NCI-H69 (cell line): Measurements from ENCODE around the gene SUN5.

Experiments used
- DNase-seq: peaks from one replicate; lab custom pipeline; 2025; lab: John Stamatoyannopoulos, UW

Gene SUN5

DNA sequence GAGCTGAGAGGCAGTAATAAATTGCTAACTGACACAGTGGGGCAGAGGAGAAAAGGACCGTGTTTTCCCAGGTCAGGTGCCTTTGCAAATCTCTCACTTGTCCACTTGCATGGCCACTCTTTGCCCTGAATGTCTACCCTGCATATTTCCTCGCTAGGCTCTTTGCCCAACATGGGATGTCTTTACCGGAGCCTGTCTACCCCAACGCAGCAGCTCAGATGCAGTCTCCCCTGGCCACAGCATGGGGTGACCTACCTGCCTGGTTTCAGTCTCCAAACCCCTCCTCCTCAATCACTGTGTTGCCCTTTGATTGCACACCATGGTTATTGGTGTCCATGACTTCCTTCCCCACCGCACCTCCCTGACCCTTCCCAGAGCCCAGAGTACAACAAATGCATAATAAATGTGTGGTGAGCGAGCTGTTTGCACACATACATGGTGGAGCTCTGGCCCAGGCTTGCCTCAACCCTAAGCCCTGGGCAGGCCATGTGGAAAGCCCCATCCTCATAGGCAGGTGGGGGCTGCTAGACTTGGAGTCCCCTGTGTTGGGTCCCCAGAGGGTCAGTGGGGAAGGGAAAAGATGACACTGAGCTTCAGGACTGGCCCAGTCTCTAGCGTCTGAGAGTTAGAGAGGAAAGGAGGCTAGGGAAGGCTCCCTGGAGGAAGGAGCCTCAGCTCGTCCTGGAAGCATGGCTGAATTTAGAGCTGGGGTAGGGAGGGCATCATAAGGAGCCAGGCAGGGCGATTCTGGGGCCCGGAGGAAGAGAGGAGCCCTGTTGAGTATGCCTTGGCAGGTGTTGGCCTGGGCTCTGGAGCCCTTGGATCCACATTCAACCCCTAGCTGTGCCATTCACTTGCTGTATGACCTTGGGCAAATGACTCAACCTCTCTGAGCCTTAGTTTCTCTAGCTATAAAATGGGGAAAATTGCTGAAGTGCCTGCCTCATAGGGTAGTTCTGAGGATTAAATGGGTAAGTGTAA lies 22.8 kb upstream of the SUN5 start:
- no peak for DNase-seq

DNA sequence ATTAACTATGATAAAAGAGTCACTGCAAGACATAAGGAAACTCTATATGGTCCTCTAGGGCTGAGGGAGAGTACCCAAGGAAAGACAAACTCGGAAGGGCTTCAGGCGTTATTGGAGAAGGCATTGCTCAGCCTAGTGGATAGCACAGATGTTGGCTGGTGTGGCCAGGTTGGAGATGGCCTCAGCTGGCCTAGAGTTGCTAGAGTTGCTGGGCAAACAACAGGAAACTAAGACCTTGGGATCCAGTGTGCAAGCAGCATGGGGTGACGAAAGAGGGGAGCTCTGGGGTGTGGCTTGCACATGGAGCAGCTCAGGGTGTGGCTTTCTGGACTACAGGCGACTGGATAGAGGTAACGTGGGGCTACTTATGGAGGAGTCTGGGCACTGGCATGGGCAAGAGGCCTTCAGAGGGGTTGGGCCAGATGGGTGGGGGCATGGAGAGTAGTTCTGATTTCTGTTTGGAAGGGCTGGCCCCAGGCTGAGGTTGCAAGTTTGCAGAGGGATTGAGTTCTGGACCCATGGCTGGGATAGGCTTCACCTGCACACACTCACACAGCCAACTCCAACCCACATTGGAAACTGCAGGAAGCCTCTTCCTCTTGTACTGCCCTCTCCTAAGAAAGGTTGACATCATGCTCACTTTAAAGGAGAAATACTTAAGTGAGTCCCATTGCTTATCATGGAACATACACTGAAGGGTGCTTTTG lies 22.0 kb upstream of the SUN5 start:
- no peak for DNase-seq

DNA sequence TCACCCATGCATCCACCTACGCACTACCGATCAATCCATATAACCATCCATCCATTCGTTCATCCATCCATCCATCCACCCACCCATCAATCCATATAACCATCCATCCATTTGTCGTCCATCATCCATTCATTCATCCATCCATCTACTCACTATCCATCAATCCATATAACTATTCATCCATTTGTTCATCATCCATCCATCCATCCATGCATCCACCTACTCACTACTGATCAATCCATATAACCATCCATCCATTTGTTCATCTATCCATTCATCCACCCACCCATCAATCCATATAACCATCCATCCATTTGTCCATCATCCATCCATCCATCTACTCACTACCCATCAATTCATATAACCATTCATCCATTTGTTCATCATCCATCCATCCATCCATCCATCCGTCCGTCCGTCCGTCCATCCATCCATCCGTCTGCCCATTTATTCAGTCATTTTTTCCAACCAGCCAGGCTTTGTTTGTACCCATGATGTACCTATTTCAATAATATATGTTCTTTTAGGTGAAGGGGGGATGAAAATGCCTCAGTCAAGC lies 21.2 kb upstream of the SUN5 start:
- no peak for DNase-seq

DNA sequence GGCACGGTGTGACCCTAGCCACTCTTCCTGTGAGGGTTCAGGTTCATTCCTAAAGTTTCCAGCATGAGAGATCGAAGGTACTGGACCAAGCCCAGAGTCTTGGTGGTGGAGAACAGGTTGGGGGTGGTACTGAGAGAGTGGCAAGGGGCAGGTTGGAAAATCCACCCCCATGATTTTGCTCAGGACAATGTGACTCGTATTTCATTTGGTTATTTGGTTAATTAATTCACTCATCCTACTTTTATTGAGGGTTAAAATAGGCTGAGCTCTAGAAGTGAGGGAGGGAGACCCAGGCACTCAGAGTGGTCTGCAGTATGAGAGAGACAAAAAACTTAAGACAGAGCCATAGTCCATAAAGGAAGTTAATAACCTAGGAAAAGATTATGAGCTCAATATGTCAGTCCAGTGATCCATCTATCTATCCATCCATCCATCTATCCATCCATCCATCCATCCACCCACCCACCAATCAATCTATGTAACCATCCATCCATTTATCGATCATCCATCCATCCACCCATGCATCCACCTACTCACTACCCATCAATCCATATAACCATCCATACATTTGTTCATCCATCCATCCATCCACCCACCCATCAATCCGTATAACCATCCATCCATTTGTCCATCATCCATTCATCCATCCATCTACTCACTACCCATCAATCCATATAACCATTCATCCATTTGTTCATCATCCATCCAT lies 20.5 kb upstream of the SUN5 start:
- no peak for DNase-seq

DNA sequence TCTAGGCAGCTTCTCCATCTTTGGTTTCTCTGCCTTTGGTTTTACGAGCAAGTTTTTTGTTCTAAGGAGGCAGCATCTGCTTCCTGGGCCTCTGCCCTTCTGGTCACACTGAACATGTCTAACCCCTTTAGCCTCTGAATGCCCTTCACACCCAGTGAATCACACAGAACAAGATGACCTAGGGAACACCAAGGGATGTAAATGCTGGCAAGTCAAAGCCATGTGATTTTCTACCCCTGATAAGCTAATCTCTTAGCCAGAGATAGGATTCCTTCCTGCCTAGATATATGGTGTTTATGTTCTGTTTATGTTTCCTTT lies 20.0 kb upstream of the SUN5 start:
- no peak for DNase-seq

DNA sequence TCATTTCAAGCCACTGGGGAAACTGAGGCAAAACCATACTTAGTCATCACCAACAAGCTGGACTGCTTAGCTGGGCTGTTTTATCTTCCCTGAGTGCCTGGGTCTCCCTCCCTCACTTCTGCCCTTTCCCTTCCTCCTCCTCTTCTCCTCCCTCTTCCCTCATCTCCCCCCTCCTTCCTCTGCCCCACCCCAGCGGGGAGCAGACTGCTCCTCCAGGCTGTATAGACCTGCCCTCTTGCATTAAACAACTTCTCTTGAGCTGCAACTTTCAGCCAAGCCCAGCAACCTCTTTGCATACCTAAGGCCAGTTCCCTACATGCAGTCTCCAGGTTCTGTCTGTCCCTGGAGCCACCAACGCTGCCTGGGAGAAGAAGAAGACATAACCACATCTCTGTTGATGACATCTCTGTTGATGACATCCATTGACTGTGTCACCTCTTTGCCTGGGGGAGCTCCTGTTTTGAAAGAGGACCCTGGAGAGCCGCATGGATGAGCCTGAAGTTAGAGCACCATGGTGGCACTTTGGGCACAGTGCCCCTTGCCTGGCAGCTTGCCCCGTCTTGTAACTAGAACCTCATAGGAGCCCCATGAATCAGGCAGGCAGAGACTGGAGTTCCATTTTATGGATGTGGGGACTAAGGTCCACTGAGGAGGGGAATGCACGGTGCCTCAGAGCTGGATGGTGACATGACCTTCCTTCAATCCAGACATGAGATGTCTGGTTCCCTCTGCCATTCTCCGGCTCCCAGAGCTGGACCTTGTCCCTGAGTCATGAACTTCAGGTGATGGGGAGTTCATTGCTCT lies 19.4 kb upstream of the SUN5 start:
- DNase-seq, result no peak

DNA sequence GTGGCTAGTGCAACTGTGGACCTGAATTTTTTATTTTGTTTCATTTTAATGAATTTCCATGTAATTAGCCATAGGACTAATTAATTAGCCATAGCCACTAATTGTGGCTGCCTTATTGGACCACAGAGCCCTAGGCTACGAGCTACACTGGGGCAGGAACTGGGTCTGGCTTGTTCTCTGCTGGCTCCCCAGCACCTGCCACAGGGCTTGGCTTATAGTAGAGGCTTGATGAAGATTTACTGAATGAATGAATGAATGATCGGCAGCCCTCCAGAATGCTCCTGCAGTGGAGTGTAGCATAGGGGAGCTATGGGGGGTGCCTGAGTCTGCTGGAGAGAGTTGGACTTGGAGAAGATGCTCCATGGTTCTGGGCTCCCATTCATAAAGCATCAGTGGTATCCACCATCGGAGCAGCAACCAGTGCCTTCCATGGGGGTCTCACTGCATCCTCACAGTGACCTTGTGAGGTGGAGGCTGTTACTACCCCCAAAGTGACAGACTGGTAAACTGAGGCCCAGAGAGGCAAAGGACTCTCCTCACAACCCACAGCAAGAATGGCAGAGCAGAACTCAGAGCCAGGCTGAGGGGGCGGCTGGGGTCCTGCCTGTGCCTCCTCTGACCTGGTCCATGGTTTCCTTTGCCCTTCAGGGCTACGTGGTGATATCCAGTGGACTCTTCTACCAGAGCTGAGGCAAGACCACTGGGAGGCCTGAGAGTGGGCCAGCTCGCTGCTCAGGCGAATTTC lies 18.6 kb upstream of the SUN5 start:
- DNase-seq, result no peak

DNA sequence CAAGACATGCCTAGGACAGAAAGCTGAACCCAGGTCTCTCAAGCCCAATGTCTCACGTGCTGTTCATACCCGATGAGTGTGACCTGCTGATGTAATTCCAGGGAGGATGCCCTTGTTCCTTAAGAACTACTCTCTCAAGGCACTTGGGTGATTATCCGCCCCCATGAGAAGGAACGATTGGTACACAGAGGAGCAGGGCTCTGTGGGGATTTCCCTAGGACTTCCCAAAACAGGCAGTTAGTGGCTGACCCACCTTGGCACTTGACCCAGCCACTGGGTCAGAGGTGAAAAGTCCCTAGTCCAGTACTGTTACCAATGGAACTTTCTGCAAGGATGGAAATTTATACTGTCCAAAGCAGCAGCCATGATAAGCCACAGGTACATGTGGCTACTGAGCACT lies 18.1 kb upstream of the SUN5 start:
- DNase-seq, result no peak

DNA sequence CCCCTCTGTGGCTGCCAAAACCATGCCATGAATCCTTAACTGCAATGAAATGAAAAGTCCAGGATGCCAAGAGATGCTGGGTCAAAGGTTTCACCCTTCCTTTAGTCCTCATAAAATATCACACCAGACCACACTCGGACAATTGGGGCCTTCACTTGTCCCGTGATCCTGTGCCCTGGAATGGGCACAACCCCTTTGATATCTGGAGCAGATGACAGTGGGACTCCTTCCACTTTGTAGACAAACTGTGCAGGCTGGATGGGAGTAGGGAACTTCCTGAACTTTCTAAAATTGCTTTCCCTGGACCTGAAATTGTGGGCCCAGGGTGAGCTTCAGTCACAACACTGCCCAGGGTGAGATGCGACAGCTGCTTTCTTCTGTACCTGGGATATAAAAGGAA lies 17.6 kb upstream of the SUN5 start:
- DNase-seq, result no peak

DNA sequence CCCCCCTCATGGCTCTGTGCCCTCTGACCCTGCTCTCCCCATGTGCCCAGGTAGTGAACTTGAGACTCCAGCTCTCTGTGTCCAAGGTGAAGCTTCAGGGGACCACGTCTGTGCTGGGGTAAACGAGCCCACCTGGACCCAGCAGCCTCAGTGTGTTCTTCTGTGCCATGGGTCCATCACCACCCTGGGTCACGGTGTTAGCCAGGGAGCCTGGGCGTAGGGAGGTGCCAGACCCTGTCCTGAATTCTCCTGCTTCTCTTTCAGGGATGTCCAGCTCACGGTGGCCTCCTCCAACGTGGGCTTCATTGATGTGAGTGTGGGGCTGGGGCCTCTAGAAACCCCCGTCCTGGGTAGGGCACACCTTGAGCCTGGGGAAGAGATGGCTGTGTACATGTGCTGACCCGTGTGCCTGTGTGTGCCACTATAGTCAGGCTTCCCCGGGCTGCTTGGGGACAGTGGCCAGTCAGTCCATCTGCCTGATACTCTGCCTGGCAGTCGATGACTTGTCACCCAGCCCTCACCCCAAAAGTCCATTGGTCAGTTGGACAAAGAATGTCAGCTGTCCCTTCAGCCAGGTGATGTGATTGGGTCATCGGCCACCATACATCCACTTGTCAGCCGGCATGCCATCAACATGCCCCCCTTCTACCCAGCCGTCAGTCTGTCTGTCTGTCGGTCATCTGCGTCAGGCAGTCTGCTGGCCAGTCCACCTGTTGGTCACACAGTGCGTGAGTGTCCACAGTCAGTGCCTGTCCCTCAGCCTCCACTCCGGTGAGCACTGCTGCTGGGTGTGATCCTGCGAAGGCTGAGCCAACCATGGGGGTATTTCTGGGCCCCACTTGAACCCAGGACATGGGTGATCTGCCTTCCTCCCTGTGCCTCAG lies 16.3 kb upstream of the SUN5 start:
- no peak for DNase-seq

DNA sequence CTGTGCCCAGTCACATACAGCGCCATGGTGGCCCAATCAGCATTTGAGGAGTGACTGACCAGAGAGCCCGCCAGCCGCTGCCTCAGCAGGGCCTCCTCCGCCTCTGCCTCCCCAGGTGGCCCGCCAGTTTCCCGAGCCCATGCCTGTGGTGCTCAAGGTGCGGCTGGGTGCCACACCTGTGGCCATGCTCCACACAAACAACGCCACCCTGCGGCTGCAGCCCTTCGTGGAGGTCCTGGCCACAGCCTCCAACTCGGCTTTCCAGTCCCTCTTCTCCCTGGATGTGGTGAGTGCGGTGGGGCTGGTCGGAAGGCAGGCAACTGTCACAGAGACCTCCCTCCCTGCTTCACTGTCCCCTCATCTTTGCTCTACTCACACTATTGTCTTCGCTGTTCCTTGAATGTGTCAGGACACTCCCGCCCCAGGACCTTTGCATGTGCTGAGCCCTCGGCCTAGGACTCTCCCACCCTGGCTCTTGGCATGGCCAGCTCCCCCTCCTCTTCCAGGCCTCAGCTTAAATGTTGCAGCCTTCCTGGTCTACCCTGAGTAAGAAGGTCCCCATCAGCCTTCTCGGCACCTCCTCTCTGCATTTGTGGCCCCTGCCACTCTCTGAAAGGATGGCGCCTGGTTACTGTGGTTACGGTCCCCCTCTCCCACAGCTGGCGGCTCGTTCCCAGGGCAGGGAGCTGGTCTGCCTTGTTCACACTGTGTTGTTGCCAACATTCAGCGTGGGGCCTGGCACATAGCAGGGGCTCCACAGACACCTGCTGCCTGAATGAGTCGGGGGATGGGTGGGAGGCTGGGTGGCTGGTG lies 15.4 kb upstream of the SUN5 start:
- DNase-seq, result no peak

DNA sequence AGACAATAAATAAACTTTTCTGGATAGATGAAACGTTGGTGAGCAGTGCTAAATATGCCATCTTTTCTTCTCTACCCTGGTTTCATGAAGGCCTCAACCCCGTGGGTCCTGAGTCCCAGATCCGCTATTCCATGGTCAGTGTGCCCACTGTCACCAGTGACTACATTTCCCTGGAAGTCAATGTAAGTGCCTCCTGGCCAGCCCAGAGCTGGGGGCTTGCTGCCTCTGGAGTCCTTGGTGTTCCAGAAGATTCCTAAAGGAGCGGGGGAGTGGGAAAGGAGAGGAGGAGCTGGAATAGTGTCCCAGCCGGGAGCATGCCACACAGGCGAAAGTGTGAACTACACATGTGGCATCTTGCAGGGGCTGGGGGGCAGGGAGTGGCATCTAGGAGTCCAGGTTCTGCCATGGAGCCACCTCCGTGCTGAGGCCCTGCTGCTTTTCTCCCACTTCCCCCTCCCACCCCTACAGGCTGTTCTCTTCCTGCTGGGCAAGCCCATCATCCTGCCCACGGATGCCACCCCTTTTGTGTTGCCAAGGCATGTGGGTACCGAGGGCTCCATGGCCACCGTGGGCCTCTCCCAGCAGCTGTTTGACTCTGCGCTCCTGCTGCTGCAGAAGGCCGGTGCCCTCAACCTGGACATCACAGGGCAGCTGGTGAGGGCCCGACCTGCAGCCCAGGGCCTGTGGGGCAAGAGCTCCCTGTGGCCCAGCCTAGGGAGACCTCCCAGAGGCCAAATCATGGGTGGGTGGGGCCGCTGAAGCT lies 14.1 kb upstream of the SUN5 start:
- no peak for DNase-seq

DNA sequence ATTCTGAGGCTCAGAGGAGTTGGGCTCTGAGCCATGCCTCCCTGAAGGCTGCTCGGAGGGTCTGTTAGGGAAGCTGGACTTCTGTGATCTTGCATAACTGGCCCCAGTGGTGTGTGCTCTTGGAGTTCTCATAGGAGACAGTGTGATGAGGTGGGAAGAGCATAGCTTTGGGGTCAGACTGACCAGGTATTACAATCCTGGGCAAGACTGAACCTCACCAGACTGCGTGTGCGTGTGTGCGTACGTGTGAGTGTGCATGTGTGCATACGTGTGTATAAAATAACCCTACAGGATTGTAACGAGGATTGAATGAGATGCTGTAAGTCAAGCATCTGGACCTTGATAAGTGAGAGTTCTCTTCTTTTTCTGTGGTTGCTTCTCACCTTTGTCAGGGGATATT lies 13.3 kb upstream of the SUN5 start:
- DNase-seq, result no peak

DNA sequence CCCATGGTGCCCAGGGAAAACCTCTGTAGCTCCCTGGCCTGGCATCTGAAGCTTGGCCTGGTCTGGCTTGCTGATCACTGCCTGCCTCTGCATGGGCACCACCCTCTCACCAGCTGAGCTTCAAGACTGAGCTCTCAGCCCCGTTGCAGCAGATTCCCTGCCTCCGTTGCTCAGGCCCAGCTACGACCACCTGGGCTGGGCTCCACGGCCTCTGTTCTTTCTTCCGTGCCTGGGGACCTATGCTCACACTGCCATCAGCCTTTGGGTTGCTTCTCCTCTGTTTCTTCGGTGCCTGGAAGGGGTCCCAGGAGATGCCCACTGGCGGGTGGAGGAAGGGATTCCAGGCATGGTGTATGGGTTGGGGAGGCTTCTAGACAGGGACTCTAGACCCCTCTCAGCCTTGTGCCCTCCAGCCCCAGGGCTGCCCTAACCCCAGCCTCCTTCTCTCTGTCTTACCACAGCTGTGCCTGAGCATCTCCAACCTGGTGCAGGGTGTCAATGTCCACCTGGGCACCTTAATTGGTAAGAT lies 12.4 kb upstream of the SUN5 start:
- DNase-seq, result no peak

DNA sequence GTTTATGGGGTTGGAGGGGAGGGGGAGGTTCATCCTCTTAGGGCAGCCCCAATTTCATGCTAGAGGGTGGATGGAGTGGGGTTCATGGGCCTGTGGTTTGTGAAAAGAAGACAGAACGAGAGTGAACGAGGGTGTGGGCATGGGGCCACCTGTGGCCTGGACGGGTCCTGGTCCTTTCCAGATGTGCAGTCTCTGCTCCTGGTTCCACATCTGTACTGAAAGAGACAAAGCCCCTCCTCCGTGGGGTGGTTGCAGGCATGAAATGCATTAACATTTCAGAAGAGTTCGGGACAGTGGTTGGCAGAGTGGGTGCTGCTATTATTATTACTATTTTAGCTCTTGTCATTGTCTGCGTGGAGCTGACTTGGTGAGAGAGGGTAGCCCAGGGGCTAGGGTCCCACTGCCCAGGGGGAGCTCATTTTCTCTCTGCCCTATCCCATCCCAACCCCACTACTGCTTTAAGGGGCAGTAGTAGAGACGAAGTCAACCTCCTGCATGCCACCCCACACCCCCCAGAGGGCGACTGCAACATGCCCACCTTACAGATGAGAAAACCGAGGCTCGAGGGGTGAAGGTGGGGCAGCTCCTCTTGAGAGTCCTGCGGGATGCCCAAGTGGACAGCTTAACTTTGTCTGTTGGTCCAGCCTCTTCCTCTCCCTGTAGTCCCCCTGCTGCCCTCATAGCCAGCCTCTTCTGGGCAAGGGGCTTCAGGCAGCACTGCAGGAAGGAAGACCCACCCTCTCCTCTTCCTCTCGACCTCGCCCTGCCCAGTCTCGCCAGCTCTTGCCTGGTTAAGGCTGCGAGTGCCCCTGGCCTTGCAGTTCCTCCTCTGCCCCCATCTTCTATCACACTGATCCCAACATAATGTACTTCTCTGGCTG lies 11.7 kb upstream of the SUN5 start:
- no peak for DNase-seq

DNA sequence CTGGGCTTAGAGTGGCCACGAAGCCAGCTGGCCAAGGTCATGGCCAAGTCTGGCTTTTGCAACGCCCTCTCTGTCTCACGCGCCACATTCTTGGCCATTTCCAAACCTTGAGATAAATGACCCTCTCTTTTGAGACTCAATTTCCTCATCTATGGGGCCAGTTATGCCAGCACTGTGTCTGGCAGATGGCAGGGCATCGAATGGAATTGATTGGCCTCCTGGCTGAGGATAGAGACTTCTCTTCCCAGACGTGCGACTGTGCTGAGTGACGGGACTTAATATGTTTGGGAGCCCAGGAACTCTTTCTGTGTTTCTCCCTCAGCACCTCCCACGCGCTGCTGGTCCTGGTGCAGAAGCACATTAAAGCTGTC lies 10.9 kb upstream of the SUN5 start:
- no peak for DNase-seq
